Naive B cell (primary cell): ENCODE measurements around the gene AMPD2. TPM values are rescaled to one million over a fixed set of nuclear protein-coding genes. Genes with fewer than 3 reads are reported as not detected.
A peak's percentile ranks its signal among the peaks of the same experiment; 100 is the strongest.

Source experiments
- ATAC-seq, 2 donors: fragments of 150-1000 bp; cut with Tn5 transposase; 2 replicates each; pipeline ENCODE4 v1.10.0; 2021; ENCODE audit warnings: low read depth in 2 of 2, mild to moderate bottlenecking in 2 of 2, moderate library complexity in 2 of 2
- DNase-seq: peaks from one replicate; pipeline ENCODE4 v3.0.0; 2022
- H3K27ac Mint-ChIP-seq, 6 donors: one replicate each; pipeline ENCODE4 v1.8.0; 2020 to 2022; ENCODE audit warnings: mild to moderate bottlenecking in 6 of 6, mixed read lengths in 6 of 6, moderate library complexity in 5 of 6, inconsistent platforms in 2 of 6
- H3K27me3 Mint-ChIP-seq, 3 donors: one replicate each; pipeline ENCODE4 v1.8.0; 2021 to 2022; ENCODE audit warnings: mixed read lengths in 3 of 3, mild to moderate bottlenecking in 1 of 3
- H3K36me3 Mint-ChIP-seq, 2 donors: one replicate each; pipeline ENCODE4 v1.8.0; 2020 to 2022; ENCODE audit warnings: mixed read lengths in 2 of 2, inconsistent platforms in 1 of 2, mild to moderate bottlenecking in 1 of 2
- H3K4me1 Mint-ChIP-seq, 3 donors: one replicate each; pipeline ENCODE4 v1.8.0; 2020 to 2022; ENCODE audit warnings: mixed read lengths in 3 of 3, inconsistent platforms in 1 of 3, mild to moderate bottlenecking in 1 of 3, moderate library complexity in 1 of 3
- H3K4me3 Mint-ChIP-seq, 8 donors: one replicate each; pipeline ENCODE4 v1.8.0; 2020 to 2022; ENCODE audit warnings: mild to moderate bottlenecking in 8 of 8, mixed read lengths in 8 of 8, moderate library complexity in 8 of 8, inconsistent platforms in 2 of 8
- H3K9me3 Mint-ChIP-seq, 7 donors: one replicate each; pipeline ENCODE4 v1.8.0; 2020 to 2022; ENCODE audit warnings: mixed read lengths in 7 of 7, mild to moderate bottlenecking in 5 of 7, inconsistent platforms in 2 of 7, moderate library complexity in 1 of 7
- polyA plus RNA-seq, 6 donors: library from polyadenylated mRNA; unstranded; fragments of 300-500 nt; fragmentation: Illumina TruSeq; gene quantifications; one replicate each; pipeline ENCODE4 v1.2.3, GENCODE V29; 2021; ENCODE audit warnings: low read depth in 6 of 6

The AMPD2 gene
- 10 to 100 TPM; 14.3 to 34.9 (median 25.6) TPM for polyA plus RNA-seq

GRCh38 chr1:109619576-109620400 lies at the start of gene AMPD2, which contains the start of gene GNAT2:
AMPD2 (plus strand) TSS chr1:109619837; CDS start chr1:109621176, 1,339 bp downstream.
GNAT2 (minus strand) TSS chr1:109619616; CDS start chr1:109612870, 6,746 bp downstream.
- Mint-ChIP-seq H3K4me3 (peak within 1 kb of the TSS; percentile 93 to 99 (median 98)), H3K27me3 (no peaks in the 10 kb centered on the region), H3K36me3 (no peaks in the 10 kb centered on the region), H3K9me3 (no peaks in the 10 kb centered on the region), H3K4me1 (peaks cover 66 to 76% (median 71%) of the 10 kb centered on the region in 3 donors), H3K27ac (peak within 1 kb of the TSS; percentile 89 to 98 (median 97))
- peak; percentile 73 for DNase-seq
- peak; percentile 55 to 62 for ATAC-seq

DNA sequence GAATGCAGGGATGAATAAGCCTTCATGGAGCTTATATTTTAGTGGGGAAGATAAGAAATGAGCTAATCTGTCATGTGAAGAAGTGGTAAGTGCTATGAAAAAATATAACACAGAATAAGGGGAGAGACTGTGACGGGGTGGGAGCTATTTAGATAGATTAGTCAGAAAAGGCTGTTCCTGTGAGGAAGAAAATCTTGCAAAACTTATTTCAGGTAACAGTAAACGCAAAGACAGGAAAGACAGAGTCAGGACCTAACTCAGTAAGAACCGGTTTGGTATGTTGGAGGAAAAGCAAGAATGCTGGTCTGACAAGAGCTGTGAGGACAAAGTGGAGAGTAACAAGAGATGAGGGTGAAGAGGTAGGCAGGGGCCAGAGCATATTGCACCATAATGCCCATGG lies 49.2 kb upstream of the AMPD2 start:
- DNase-seq (no peak), ATAC-seq (no peak)
- H3K9me3 Mint-ChIP-seq = no peaks in the 10 kb centered on the region
- H3K27ac Mint-ChIP-seq = no peak overlapping the region
- peaks cover 28 to 35% (median 31%) of the 10 kb centered on the region in 3 donors for H3K4me1 Mint-ChIP-seq
- no peaks in the 10 kb centered on the region for H3K27me3 Mint-ChIP-seq
- H3K4me3 Mint-ChIP-seq = no peak overlapping the region
- H3K36me3 Mint-ChIP-seq = no peaks in the 10 kb centered on the region

- Mint-ChIP-seq H3K27ac (peak overlapping the region in 2 of 6 donors; percentile 37 to 49), H3K36me3 (peaks cover 1 to 3% of the 10 kb centered on the region in 2 donors), H3K27me3 (no peaks in the 10 kb centered on the region), H3K4me3 (peak overlapping the region in 1 of 8 donors; percentile 10), H3K9me3 (no peaks in the 10 kb centered on the region), H3K4me1 (peaks cover 15 to 24% (median 20%) of the 10 kb centered on the region in 3 donors)
- peak; percentile 62 to 73 for ATAC-seq
- DNase-seq = no peak
Observed at GRCh38 chr1:109573785-109574184, 45.9 kb upstream of the AMPD2 start.

DNA sequence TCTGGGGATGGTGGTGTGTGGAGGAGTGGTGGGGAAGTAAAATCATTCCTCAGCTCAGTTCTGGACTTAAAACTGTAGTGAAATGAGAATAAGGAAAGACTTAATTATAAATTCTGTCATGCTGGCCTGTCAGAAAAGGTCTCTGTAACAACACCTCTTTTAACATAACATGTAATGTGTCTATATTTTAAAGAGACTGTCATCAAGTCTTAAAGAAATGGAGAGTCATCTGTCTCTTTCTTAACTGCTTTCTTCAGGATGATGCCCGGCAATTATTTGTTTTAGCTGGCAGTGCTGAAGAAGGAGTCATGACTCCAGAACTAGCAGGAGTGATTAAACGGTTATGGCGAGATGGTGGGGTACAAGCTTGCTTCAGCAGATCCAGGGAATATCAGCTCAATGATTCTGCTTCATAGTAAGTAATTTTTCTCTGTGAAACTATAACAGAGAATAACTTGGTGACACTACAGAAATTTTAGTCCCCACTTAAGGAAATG lies 40.6 kb upstream of the AMPD2 start:
- Mint-ChIP-seq H3K27ac (no peak overlapping the region), H3K36me3 (peaks cover 18 to 24% of the 10 kb centered on the region in 2 donors), H3K27me3 (no peaks in the 10 kb centered on the region), H3K4me3 (no peak overlapping the region), H3K4me1 (peaks cover 2 to 6% (median 5%) of the 10 kb centered on the region in 3 donors), H3K9me3 (no peaks in the 10 kb centered on the region)
- no peak for ATAC-seq
- no peak for DNase-seq

GRCh38 chr1:109579491-109579890 lies 40.1 kb upstream of the AMPD2 start:
- Mint-ChIP-seq H3K4me3 (no peak overlapping the region), H3K4me1 (peaks cover 0 to 6% (median 6%) of the 10 kb centered on the region in 3 donors), H3K36me3 (peaks cover 22 to 26% of the 10 kb centered on the region in 2 donors), H3K27me3 (no peaks in the 10 kb centered on the region), H3K27ac (no peak overlapping the region), H3K9me3 (no peaks in the 10 kb centered on the region)
- no peak for DNase-seq
- ATAC-seq = no peak

DNA sequence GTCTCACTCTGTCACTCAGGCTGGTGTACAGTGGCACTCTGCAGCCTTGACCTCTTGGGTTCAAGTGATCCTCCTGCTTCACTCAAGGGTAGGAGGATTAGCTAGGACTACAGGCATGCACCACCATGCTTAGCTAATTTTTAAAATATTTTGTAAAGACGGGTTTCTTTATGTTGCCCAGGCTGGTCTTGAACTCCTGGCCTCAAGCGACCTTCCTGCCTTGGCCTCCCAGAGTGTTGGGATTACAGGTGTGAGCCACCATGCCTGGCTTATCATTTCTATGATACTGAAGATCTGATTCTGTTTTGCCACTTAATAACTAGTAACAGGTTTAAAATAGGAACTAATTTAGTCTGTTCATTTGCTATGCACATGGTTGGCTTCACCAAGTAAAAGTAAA lies 37.6 kb upstream of the AMPD2 start:
- no peaks in the 10 kb centered on the region for H3K9me3 Mint-ChIP-seq
- no peaks in the 10 kb centered on the region for H3K27me3 Mint-ChIP-seq
- peaks cover 34 to 47% of the 10 kb centered on the region in 2 donors for H3K36me3 Mint-ChIP-seq
- ATAC-seq (no peak), DNase-seq (no peak)
- no peak overlapping the region for H3K27ac Mint-ChIP-seq
- H3K4me3 Mint-ChIP-seq = no peak overlapping the region
- peaks cover 0 to 2% (median 0%) of the 10 kb centered on the region in 3 donors for H3K4me1 Mint-ChIP-seq

GRCh38 chr1:109584766-109585165 lies 34.9 kb upstream of the AMPD2 start:
- H3K4me1 Mint-ChIP-seq = peaks cover 0 to 6% (median 2%) of the 10 kb centered on the region in 3 donors
- ATAC-seq (no peak), DNase-seq (no peak)
- no peaks in the 10 kb centered on the region for H3K9me3 Mint-ChIP-seq
- peaks cover 45 to 54% of the 10 kb centered on the region in 2 donors for H3K36me3 Mint-ChIP-seq
- H3K4me3 Mint-ChIP-seq = no peak overlapping the region
- peak overlapping the region in 1 of 6 donors; percentile 53 for H3K27ac Mint-ChIP-seq
- H3K27me3 Mint-ChIP-seq = no peaks in the 10 kb centered on the region

GRCh38 chr1:109586055-109586454 lies 33.6 kb upstream of the AMPD2 start:
- Mint-ChIP-seq H3K27me3 (no peaks in the 10 kb centered on the region), H3K36me3 (peaks cover 47 to 48% of the 10 kb centered on the region in 2 donors), H3K27ac (no peak overlapping the region), H3K4me1 (peaks cover 0 to 6% (median 2%) of the 10 kb centered on the region in 3 donors), H3K9me3 (no peaks in the 10 kb centered on the region), H3K4me3 (peak overlapping the region in 1 of 8 donors; percentile 56)
- DNase-seq (no peak), ATAC-seq (no peak)

DNA sequence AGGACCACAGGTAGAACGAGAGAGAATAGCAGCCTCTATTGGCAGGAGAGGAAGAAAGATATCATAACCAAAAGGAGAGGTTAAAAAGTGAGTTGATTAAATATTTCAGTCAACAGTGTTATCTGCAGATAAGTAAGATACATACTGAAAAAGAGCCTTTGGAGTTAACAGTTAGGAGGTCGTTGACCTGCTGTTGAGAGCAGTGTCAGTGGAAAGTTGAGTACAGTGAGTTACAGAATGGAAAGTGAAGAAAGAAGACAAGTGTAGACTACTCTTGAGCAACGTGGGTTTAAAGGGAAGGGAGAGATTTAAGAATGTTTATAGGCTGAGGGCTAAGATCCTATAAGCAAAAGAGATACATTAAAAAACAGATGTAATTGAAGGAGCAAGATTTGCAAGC lies 30.5 kb upstream of the AMPD2 start:
- no peak overlapping the region for H3K4me3 Mint-ChIP-seq
- H3K27me3 Mint-ChIP-seq = no peaks in the 10 kb centered on the region
- ATAC-seq = no peak
- no peak for DNase-seq
- no peaks in the 10 kb centered on the region for H3K9me3 Mint-ChIP-seq
- peak overlapping the region in 2 of 6 donors; percentile 2 to 70 for H3K27ac Mint-ChIP-seq
- peaks cover 0 to 6% (median 2%) of the 10 kb centered on the region in 3 donors for H3K4me1 Mint-ChIP-seq
- peaks cover 39 to 53% of the 10 kb centered on the region in 2 donors for H3K36me3 Mint-ChIP-seq

DNA sequence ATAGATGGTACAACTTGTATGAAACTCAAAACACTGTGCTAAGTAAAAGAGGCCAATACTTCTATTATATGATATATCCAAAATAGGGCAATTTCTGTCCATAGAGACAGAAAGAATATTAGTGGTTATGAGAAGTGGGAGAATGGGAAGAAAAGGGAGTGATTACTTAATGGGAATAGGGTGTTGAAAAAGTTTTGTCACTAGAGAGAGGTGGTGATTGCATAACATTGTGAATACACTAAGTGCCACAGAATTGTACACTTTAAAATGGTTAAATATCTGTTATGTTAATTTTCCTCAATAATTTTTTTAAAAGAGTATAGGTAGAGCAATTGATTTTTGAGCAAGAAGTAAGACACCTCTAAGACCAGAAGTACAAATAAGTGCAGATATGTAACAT lies 30.0 kb upstream of the AMPD2 start:
- H3K9me3 Mint-ChIP-seq = no peaks in the 10 kb centered on the region
- DNase-seq (no peak), ATAC-seq (no peak)
- H3K4me1 Mint-ChIP-seq = peaks cover 0 to 6% (median 0%) of the 10 kb centered on the region in 3 donors
- no peak overlapping the region for H3K4me3 Mint-ChIP-seq
- H3K27me3 Mint-ChIP-seq = no peaks in the 10 kb centered on the region
- peaks cover 34 to 48% of the 10 kb centered on the region in 2 donors for H3K36me3 Mint-ChIP-seq
- H3K27ac Mint-ChIP-seq = peak overlapping the region in 3 of 6 donors; percentile 2 to 68 (median 24)

DNA sequence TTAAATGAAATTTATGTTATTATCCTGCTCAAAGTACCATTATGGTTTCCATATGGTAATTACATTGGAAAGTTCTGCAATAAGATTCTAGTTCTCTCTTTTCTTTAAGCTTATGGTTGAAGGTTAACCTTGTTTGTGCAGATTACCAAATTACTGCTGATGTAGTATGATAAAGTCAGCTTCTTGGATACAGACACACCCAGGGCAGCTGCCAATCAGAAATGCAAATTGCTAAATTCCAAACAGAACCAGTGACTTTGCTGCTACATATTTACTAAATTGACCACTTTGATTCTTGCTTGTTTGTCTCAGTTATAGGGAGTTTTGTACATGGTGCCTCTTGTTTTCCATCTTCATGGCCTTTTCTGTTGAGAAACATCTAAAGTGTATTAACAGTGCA lies 26.7 kb upstream of the AMPD2 start:
- ATAC-seq (no peak), DNase-seq (no peak)
- H3K27me3 Mint-ChIP-seq = no peaks in the 10 kb centered on the region
- H3K27ac Mint-ChIP-seq = no peak overlapping the region
- no peak overlapping the region for H3K4me3 Mint-ChIP-seq
- peaks cover 0 to 6% (median 0%) of the 10 kb centered on the region in 3 donors for H3K4me1 Mint-ChIP-seq
- H3K9me3 Mint-ChIP-seq = no peaks in the 10 kb centered on the region
- H3K36me3 Mint-ChIP-seq = peaks cover 15 to 24% of the 10 kb centered on the region in 2 donors

GRCh38 chr1:109595531-109595930 lies 24.1 kb upstream of the AMPD2 start:
- H3K4me1 Mint-ChIP-seq = peaks cover 0 to 5% (median 0%) of the 10 kb centered on the region in 3 donors
- DNase-seq (no peak), ATAC-seq (no peak)
- H3K36me3 Mint-ChIP-seq = peaks cover 0 to 11% of the 10 kb centered on the region in 2 donors
- H3K9me3 Mint-ChIP-seq = no peaks in the 10 kb centered on the region
- H3K27me3 Mint-ChIP-seq = no peaks in the 10 kb centered on the region
- no peak overlapping the region for H3K27ac Mint-ChIP-seq
- H3K4me3 Mint-ChIP-seq = no peak overlapping the region

DNA sequence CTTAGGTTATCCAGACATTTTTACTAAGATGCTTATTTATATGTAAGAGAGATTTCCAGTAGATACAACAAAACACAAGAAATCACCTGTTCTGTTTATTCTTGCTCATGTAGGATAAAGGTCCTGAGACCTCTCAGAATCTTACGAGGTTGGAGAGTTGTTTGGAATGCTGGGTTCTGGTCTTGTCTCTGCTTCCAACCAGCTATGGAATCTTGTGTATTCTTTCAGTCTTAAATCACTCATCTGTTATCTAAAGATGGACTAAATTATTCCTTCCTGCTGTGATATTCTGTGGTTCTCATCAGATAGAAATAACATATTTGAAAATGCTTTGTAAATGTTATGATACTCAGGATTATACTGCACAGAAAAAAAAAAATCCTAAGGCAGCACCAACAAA lies 21.5 kb upstream of the AMPD2 start:
- Mint-ChIP-seq H3K36me3 (peaks cover 0 to 6% of the 10 kb centered on the region in 2 donors), H3K4me3 (no peak overlapping the region), H3K4me1 (peaks cover 0 to 5% (median 0%) of the 10 kb centered on the region in 3 donors), H3K27ac (no peak overlapping the region), H3K27me3 (no peaks in the 10 kb centered on the region), H3K9me3 (no peaks in the 10 kb centered on the region)
- DNase-seq (no peak), ATAC-seq (no peak)

DNA sequence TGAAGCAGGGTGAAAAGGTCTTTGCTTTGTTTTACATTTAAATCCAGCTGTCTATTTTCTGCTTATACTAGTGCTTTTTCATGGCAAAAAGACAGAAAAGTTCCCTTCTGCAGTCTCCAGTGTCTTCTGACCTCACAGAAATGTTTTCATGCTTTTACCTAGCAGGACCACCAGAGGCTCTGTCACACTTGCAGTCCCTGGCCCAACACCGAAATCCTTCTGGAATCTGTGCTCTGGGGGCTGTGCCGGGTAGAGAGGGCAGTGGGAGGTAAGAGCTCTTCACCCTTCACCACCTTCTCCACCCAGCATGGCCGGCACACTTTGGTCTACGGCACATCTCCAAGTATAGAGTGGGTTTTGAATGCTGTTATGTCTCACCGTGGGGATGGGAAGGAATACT lies 21.0 kb upstream of the AMPD2 start:
- H3K4me1 Mint-ChIP-seq = peaks cover 0 to 5% (median 0%) of the 10 kb centered on the region in 3 donors
- H3K27ac Mint-ChIP-seq = peak overlapping the region in 2 of 6 donors; percentile 49 to 73
- H3K27me3 Mint-ChIP-seq = no peaks in the 10 kb centered on the region
- no peaks in the 10 kb centered on the region for H3K9me3 Mint-ChIP-seq
- H3K4me3 Mint-ChIP-seq = peak overlapping the region in 1 of 8 donors; percentile 42
- ATAC-seq (no peak), DNase-seq (no peak)
- H3K36me3 Mint-ChIP-seq = peaks cover 0 to 1% of the 10 kb centered on the region in 2 donors
